GM10248 (cell line): ENCODE results near the gene WDFY4.

Experiments used
- CTCF ChIA-PET: fragments of 300-600 bp; sonication (Branson Sonifier 250); formaldehyde crosslinking; extraction: SDS; loops from one replicate; lab custom pipeline; 2021; ENCODE audit warnings: antibody characterized with exemption; lab: Yijun Ruan, JAX
- POLR2A ChIA-PET: fragments of 350-650 bp; sonication (Branson Sonifier 250); formaldehyde crosslinking; extraction: SDS; loops from one replicate; lab custom pipeline; 2020; ENCODE audit warnings: antibody characterized with exemption; lab: Yijun Ruan, JAX
- DNase-seq: peaks from one replicate; pipeline ENCODE4 v3.0.0; 2012; ENCODE audit errors: extremely low spot score
- CTCF ChIP-seq: IDR thresholded peaks from 2 replicates; pipeline ENCODE4 v1.5.1; 2012; ENCODE audit warnings: mild to moderate bottlenecking, low read depth; ENCODE audit errors: extremely low read depth, missing control alignments, control extremely low read depth

The WDFY4 gene

DNA sequence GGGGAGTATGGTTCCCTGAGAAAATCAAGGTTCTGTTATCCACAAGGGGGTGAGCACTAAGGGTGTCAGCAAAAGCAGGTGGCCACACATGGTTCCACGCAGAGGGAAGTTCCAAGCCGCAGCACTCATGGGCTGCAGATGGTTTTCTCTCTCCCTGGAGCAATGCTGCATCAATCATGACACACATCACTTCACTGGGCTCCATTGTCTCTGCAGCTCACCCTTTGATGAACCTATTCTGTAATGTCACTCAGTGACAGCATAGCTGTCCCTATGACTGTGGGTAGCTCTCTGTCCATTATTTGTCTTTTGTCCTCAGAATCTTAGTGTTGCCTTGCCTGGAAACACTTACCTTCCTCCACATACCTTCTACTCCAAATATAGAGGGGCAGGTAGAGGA lies 220.2 kb downstream of the WDFY4 start:
- CTCF ChIA-PET, result interaction anchor here (0.9 to 2.5 kb wide), 3 partner anchors 9 to 249 kb away, joined by 3 to 7 read pairs (median 3); no protein-coding TSS in a partner anchor
- TF ChIP-seq CTCF, result no peak
- POLR2A ChIA-PET, result no interaction called here
- no peak for DNase-seq

GRCh38 chr10:48905311-48905710 lies 220.6 kb downstream of the WDFY4 start:
- ChIA-PET POLR2A (no interaction called here), CTCF (interaction anchor here (1.1 to 2.5 kb wide), 2 partner anchors 33 to 249 kb away, joined by 3 to 7 read pairs; no protein-coding TSS in a partner anchor)
- no peak for DNase-seq
- TF ChIP-seq CTCF, result no peak

DNA sequence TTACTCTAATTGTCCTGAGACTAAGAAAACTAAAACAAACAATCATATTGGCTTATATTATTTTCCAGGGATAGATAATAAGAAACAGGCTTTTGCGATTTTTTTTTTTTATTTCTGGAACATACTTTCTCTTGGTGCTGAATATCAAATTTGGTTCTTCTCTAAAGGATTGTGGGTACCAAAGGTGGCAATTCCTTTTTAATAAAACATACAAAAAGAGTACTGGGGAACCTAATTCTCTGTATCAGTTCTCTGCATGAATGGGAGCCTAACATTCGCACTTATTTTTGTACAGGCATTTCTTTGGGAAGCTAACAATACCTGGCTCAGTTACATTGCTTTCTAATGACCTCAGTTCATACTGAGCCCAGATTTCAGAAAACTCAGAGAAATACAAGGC lies 222.2 kb downstream of the WDFY4 start:
- TF ChIP-seq CTCF, result no peak
- POLR2A ChIA-PET, result no interaction called here
- no peak for DNase-seq
- CTCF ChIA-PET, result no interaction called here

- TF ChIP-seq CTCF, result no peak
- peak; percentile 57 for DNase-seq
- CTCF ChIA-PET, result interaction anchor here (0.7 to 1.3 kb wide), 4 partner anchors 12 to 252 kb away, joined by 3 to 7 read pairs (median 4); no protein-coding TSS in a partner anchor
- POLR2A ChIA-PET, result no interaction called here
Observed at GRCh38 chr10:48907730-48908129, 223.1 kb downstream of the WDFY4 start.

DNA sequence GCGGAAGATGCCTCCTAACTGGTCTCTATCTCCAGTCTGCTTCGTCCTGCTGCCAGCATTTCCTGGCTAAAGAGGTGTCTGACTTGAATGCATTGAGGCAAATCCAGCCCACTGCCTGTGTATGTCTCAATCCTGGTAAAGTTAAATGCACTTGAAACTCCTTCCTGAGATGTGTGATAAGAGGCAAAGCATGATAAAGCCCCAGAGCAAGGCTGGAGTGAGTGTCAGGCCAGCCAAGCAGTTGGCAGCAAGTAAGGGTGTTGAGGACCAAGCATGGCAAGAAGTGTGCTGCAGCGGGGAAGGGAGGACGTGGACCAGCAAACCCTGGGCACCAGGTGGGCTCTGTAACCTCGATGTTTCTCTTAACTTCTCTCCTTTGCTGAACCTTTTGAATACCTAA lies 225.9 kb downstream of the WDFY4 start:
- no peak for TF ChIP-seq CTCF
- CTCF ChIA-PET, result interaction anchor here (3.3 kb wide), 1 partner anchor 253 kb away, joined by 11 read pairs; no protein-coding TSS in a partner anchor

GRCh38 chr10:48913674-48914073 lies 229.0 kb downstream of the WDFY4 start:
- ChIA-PET POLR2A (no interaction called here), CTCF (interaction anchor here (1.0 to 3.3 kb wide), 3 partner anchors 10 to 256 kb away, joined by 3 to 11 read pairs (median 10); no protein-coding TSS in a partner anchor)
- DNase-seq, result no peak
- TF ChIP-seq CTCF, result no peak

More for the DNA sequence above, 225.9 kb downstream of the WDFY4 start:
- DNase-seq, result no peak
- POLR2A ChIA-PET, result no interaction called here
